Activated CD4-positive, alpha-beta T cell treated with anti-CD3 and anti-CD28 coated beads, Interleukin-2, amount 50 U/mL, for 4 hours (primary cell): Measurements from ENCODE around the gene CDK1.
A peak's percentile ranks its signal among the peaks of the same experiment; 100 is the strongest.

ENCODE experiments used
- DNase-seq, 2 experiments: peaks; one replicate each; pipeline ENCODE4 v3.0.0-alpha.2; 2020

The CDK1 gene

DNA sequence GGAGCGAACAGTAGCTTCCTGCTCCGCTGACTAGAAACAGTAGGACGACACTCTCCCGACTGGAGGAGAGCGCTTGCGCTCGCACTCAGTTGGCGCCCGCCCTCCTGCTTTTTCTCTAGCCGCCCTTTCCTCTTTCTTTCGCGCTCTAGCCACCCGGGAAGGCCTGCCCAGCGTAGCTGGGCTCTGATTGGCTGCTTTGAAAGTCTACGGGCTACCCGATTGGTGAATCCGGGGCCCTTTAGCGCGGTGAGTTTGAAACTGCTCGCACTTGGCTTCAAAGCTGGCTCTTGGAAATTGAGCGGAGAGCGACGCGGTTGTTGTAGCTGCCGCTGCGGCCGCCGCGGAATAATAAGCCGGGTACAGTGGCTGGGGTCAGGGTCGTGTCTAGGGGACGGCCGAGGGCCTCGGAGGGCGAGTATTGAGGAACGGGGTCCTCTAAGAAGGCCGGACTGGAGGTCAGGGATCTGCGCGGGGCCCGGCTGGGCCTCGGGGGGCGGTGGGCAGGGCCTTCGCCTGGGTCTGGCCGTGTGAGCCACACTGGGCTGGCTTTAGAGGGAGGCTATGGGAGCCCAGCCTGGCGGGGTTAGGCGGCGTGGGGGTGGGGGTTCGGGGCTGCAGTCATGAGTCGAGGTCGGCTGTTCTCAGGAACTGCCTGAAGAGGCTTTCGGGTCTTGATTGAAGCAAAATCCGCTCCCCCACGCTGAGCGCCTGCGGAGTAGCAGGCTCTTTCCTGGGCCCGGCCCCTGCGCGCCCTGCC lies at the start of gene CDK1:
Gene CDK1, plus strand, starts transcription at position 265 of the 757 bp plus-strand sequence. CDS start 1,688 bp downstream, outside the sequence.
- DNase-seq = peak; percentile 94

DNA sequence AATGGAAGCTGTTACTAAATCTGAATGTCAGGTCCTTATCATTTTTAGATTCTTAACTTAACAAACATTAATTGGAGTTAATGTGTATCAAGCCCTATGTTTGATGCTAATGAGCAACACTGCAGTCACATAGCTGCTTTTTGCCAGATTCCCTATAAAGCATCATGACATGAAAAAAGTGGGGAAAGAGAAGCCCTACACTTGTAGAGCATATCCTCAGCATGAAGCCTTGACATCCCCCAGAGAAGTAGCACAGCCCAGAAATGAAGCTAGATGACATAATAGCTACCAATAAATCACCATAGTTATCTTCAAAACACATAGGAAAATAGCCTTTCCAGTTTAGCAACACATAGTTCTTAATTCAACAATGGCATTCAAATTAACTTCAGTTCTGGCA lies 49.2 kb upstream of the CDK1 start:
- DNase-seq = no peak

DNA sequence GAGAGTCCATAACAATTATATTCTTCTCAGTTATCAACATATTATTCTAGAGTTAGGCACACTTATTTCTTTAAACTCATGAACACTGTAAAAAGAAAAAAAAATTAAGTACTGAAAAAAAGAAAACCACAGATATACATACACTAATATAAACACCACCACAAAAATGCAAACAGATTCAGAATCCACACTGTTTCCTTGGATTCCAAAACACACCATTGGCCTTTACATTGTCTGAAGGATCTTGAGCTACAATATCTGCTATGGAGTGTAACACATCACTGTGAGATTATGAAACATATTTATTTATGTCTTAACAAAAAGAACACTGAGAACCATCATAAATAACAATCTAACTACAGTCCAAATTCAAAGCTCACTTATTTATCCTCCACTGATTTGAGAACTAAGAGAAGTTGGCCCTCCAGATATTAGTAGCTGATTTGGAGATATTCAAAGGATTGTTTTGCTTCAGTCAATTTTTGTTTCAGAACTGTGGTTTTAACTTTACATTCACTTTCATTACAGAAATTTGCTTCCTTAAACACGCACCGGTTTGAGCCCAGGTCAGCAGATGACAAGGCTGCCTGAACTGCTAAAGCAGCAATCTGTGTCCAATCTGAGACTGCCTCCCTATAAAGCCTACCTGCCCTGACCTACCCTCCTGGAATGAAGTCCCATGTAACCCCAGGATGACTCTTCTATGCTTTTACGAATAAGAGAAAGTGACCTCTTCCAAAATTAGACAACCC lies 47.0 kb upstream of the CDK1 start:
- no peak for DNase-seq

DNA sequence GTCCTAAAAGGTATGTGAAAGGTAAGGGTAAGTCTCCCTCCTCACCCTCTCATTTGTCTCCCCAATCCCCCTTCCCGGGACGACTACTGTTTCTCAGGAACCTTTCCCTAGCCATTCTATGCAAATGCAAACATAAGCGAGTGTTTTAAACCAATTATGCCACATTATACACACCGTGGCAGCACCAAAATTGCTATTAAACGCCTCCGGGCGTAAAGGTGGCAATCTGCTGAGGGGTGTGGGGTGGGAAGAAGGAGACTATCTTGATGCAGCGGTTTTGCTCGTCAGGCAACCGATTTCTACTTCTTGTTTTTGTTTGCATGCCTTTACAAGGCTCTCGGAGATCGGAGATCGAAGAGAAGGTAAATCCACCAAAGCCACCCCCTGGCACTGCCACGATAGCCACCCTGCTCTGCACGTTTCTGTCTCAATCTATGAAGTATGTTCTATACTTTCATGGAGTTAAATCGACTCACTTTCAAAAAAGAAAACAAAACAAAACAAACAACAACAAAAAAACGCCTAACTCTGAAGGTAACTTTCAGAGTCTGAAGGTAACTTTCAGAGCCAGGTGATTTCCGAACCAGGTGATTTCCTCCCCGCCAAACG lies 46.0 kb upstream of the CDK1 start:
- DNase-seq = peak; percentile 1 to 8

DNA sequence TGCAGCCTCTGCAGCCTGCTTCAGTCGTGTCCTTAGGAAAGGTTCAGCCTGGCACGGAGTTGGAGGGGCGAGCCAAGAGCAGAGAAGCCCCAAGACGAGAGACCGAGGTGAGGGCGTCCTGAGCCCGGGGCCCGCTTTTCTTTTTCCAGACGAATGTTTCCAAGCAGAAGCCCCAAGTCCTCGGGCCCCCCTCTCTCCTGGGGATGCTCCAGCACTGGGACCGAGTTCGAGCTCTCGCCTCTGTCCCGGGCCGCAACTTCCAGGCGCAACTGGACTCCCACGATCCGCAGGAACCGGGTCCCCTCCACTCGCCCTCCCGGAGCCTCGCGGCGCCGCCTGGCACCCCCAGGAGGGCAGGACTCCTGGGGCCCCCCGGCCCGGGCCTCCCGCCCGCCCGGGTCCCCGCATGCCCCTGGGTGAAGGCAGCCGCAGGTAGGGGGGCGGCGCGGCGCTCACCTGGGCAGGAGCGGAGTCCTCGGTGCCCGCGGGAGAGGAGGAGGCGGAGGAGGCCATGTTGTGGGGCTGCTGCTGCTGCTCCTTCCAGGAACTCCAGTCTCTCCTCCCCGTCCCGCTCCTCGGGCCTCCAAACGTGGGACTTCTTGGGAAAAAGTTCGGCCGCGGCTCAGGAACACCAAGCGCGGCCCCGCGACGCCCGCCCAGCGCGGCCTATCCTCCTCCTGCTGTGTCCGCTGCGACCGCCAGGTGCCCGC lies 45.3 kb upstream of the CDK1 start:
- peak; percentile 19 to 24 for DNase-seq

DNA sequence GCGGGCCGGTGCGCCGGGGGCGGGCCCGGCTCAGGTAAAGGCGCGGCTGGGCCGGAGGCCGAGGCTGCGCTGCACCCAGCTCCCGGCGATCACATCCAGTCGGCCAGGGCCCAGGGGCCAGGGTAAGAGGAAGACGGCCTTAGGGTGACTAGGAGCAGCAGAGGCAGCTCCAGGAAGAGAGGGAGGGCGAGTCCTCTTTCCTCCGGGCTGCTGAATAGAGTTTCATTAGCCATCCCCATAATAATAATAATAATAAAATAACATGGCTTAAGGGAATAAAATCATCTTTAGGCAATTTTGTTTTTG lies 44.8 kb upstream of the CDK1 start:
- DNase-seq = peak in 1 of 2 experiments; percentile 19

DNA sequence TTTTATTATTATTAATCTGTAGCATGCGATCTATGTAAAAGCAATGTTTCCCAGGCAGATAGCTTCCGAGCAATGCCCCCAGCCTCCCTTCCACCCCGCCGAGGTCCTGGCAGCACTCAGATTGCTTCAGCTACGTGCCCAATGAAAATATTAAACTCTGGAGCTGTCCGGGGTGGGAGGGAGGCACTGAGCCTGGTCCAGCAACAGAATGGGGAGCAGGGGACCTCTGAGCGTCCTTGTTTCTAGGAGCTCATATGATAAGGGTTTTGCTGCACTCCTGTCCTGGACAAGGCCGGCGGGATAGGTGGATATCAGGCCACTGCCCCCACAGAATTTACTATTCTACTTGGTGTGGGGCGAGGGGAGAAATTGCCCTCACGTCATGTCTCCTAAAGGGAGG lies 44.5 kb upstream of the CDK1 start:
- DNase-seq = no peak

DNA sequence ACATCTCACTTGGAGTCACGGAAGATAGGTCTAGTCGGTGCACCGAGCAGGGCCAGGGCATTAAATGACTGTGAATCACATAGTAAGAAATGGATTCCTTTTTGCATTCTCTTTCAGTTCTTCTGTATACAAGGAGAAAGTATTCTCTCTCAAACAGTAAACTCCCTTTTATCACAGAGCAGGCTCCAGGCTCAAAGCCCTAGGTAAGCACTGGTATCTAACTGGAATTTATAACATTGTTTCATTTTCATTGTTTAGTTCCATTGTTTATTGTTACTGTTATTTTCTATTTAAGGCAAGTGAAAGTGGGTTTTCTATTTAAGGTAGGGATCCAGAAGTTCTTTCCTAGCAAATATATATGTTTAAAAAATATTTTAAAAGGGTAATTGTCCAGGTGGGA lies 44.1 kb upstream of the CDK1 start:
- no peak for DNase-seq

DNA sequence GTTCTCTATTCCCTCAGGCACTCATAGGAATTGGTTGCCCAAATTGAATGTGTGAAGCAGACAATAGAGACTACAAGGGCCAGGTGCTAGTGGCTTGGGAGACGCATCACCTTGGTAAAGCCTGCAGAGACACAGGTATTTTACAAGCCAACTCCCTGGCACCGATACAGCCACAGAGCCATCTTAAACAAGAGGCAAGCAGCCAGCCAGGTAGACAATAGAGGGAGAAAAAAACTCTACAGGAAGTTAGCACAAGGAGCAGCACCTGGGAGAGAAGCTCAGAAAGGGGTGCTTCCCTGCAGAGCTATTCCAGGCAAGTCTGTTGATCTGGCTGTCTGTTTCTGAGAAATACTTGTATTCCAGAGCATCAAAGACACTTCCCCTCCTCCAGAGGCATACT lies 43.0 kb upstream of the CDK1 start:
- no peak for DNase-seq

DNA sequence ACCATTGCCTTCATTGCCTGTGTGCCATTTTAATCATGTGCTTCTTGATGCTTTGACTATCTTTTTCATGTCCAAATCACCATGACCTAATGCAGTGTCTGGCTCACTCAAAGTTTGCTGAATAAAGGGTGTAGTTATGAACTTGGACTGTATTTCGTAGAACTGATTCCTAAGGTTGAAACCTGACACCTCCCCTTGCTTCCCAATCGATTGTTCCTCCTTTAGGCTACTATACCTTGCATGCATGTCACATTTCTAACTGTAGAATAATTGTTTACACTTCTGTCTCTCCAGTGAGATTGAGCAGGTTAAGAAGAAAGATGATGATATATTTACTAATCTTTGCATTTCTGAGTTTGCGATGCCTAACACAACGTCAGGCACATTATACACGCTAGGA lies 41.0 kb upstream of the CDK1 start:
- DNase-seq = no peak

DNA sequence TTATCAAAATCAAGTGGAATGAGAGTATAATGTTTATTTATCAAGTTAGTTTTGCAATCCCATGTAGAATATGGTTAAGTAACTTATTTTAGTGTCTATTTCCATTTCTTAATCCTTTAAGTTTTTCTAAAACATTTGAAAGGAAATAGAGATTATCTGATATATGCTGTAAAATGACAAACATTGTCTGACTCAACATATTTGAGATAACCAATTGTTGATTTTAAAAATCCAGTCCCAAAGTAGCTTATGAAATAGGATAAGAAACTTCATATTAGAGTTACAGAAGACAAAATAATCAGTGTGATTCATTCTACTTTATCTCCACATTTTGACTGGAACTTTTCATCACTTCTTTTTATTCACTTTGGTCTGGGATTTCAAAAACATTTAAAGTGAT lies 38.7 kb upstream of the CDK1 start:
- no peak for DNase-seq

DNA sequence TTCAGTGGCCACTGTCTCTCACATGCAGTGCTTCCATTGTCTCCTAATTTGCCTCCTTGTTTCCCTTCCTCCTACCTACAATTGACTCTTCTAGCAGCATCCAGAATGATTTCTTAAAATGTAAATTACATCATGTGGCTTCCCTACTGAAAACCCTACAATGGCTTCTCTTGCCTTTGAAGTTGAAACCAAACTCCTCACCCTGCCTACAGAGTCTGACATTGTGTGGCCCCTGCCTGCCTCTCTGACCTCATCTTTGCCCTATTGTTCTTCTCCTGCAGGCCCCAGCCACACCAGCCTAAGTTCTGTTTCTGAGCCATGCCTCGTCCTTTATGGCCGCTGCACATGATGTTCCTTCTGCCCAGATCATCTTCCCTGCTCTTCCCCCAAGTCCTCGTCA lies 35.8 kb upstream of the CDK1 start:
- DNase-seq = no peak

DNA sequence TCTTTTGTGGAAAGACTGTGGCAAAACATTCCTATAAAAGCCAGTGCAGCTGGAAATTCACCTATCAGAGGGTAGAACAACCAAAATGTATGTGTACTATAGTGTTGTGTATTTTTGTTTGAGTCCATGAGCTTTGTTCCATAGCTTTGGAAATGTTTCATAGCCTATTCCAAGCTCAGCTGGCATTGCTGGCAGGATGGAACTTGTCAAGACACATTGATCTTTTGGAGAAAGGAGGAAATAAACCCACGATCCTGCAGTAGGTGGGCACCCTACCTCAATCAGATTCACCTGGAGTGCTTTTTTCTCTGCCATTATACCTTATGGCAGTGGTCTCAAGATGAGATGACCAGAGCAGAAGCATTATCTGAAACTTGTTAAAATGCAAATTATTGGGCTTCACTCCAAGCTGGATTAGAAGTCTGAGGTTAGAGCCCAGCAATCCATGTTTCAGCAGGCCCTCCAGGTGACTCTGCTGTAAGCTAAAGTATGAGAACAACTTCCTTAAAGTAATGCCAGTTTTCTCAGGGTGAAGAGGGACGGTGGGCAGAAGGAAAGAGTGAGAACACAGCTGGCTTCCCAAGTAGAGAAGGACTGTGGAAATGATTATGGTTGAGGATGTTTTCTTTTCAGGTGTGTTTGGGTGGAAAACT lies 30.3 kb upstream of the CDK1 start:
- no peak for DNase-seq

DNA sequence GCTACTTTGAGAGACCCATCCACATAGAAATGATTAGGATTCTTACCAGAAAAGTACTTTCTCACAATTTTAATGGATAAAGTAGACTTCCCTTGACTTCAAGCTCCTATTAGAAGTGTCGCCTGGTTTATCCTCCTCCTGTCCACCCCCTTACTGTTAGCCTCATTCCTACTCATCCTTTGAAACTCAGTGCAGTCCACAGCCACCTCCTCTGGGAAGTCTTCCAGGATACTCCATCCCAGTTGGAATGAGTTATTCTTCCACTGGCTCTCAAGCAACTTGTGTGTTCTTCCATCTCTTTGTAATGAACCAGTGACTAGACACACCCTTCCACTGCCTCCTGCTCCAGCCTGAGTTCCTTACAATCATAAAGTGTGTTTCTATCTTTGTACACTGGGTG lies 25.1 kb upstream of the CDK1 start:
- no peak for DNase-seq

DNA sequence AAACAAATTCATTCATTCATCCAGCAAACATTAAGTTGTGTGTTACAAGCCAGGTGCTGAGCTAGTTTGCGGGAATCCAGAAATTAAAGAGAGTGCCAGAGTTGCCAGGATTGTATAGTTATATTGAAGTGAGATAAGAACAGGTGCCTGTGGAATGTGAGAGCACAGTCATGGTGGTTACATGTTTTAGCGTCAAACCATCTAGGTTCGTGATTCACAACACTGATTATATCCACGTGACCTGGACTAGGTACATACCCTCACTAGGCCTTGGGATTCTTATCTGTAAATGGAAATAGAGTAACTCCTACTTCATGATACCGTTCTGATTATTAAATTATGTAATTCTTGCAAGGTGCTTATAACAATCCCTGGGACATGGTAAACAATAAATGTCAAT lies 24.5 kb upstream of the CDK1 start:
- no peak for DNase-seq

DNA sequence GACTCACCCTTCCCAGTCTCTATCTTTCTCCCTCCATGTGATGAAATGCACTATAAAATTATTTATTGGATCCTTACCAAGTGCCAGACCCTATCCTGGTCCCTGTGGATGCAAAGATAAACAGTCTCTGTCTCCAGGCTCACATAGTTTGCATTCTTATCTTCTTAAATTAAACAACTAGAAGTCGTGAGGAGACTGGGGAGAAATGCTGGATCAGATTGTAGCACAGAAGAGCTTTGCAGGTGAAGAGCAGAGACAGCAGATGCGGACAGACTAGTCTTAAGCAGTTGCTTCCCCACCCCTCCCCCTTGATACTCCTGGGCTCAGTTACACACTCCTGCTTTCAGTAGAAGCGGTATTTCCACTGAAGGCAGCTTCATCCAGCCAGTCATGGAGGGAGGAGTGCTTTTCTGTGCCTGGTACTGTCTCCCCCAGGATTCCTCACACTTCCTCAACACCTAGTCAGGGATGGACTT lies 20.8 kb upstream of the CDK1 start:
- no peak for DNase-seq

DNA sequence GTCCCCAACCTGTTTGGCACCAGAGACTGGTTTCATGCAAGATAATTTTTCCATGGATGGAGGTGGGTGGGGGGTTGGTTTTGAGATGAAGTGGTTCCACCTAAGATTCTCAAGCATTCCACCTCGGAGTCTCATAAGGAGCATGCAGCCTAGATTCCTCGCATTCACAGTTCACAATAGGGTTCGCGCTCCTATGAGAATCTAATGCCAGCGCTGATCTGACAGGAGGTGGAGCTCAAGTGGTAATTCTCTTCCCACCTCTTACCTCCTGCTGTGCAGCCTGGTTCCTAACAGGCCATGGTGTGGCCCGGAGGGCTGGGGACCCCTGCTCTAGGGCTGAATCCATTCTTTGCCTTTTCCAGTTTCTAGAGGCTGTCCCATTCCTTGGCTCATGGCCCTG lies 19.1 kb upstream of the CDK1 start:
- no peak for DNase-seq

DNA sequence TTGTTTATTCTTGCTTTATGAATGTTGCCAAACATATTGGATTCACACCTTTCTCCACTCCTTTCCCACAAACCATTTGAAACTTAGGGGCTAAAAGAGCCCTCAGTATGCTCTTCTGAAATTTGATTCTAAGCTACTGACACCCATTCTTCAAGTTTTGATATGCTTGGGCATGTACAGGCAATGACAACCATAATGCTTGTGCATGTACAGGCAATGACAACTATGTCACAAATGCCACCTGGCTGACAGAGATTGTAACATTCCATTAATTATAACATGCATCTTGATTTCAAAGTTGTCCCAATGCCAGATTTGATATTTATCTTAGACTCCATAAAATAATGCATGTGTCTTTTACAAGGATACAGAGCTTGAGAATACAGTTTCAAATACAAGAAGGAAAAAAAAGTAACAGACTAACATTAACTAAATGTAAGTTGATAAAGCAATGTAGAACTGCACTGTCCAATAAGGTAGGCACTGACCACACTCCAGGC lies 17.5 kb upstream of the CDK1 start:
- DNase-seq = no peak

DNA sequence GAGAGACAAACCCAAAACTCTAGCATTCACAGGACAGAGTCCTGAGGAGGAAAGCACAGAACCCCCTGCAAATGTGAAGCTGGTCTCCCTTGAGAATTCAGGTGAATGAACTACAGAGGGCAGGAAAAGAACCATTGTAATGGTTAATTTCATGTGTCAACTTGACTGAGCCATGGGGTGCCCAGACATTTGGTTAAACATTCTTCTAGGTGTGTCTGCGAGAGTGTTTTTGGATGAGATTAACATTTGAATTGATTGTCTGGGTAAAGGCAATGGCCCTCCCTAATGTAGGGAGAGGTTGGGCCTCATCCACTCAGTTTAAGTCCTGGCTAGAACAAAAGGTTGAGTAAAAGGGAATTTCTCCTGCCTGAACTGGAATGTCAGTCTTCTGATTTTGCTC lies 15.7 kb upstream of the CDK1 start:
- no peak for DNase-seq

DNA sequence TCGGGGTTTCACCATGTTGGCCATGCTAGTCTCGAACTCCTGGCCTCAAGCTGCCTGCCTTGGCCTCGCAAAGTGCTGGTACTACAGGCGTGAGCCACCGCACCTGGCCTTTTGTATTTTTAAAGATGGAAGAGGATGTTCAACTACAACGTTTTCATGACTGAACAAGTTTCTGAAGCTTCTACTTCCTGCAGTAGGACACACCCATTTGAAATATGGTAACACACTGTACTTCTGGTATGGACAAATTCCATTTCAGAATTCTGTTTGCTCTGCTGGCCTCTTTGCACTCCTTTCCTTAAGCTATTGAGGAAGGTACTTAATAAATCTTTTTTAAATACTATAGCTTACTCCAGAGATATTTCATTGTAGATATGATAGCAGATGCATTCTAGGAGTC lies 10.9 kb upstream of the CDK1 start:
- DNase-seq = no peak

DNA sequence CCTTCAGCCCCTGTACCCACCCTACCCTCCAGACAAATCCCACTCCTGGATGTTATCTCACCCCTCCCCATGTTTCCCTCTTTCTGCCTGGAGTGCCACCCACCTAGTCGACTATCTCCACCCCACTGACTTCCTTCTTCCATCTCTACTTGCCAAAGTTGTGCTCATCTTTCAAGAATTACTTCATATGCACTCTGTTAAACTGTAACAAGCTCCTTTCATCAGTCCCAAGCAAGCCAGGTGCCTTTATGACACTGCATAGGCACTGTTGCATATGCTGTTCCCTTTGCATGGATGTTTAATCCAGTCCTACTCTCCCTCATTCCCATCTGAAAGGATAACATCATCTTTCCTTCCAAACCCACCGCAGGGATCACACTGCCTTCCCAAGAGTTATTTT lies 8.9 kb upstream of the CDK1 start:
- no peak for DNase-seq

DNA sequence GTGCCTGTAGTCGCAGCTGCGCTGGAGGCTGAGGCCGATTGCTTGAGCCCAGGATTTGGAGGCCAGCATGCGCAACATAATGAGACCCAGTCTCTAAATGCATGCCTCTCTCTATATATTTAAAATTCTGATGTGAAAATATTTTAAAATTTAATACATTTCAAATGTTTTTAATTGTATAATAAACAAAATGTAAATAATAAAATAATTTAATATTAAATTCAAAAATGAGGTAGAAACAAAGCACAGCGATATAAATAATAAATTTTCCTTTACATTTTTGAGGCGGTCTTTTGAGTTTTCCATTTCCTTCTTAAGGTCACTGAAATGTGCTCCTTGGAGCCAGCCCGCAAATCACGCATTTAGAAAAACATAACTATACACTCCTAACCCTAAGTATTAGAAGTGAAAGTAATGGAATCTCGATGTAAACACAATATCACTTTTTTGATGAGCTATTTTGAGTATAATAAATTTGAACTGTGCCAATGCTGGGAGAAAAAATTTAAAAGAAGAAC lies 523 bp upstream of the CDK1 start:
- DNase-seq = no peak
